HUES6 (cell line): ENCODE results near the gene RAMP2.
"Not testable (repeated sequence)": the region's sequence is repeated elsewhere in the genome, so short reads cannot be mapped to it uniquely, and the experiment has no call there.

Source experiments
- H3K27ac ChIP-seq: 2 replicates; pipeline ENCODE4 v1.7.0; 2013; ENCODE audit warnings: low read depth, mild to moderate bottlenecking, low read length, inconsistent platforms
- H3K27me3 ChIP-seq: 2 replicates; pipeline ENCODE4 v1.6.1; 2013; ENCODE audit warnings: low read length; ENCODE audit not compliant: control insufficient read depth, insufficient read depth
- H3K36me3 ChIP-seq: 2 replicates; pipeline ENCODE4 v1.6.1; 2013; ENCODE audit warnings: low read length; ENCODE audit not compliant: control insufficient read depth, insufficient read depth
- H3K4me1 ChIP-seq: 2 replicates; pipeline ENCODE4 v1.6.1; 2013; ENCODE audit warnings: low read length; ENCODE audit not compliant: control insufficient read depth, insufficient read depth
- H3K4me3 ChIP-seq: 2 replicates; pipeline ENCODE4 v1.5.1; 2013; ENCODE audit warnings: low read depth, low read length
- H3K9ac ChIP-seq: one replicate; pipeline ENCODE4 v1.6.1; 2013; ENCODE audit warnings: mild to moderate bottlenecking, low read length
- H3K9me3 ChIP-seq: 2 replicates; pipeline ENCODE4 v1.6.1; 2013; ENCODE audit warnings: low read depth, low read length; ENCODE audit not compliant: control insufficient read depth, insufficient read depth

The RAMP2 gene

GRCh38 chr17:42769964-42770363 is 8.9 kb downstream of the RAMP2 start:
- H3K27ac ChIP-seq, H3K9me3 ChIP-seq, H3K4me1 ChIP-seq, H3K27me3 ChIP-seq, H3K4me3 ChIP-seq, H3K9ac ChIP-seq, H3K36me3 ChIP-seq: not testable (repeated sequence)

DNA sequence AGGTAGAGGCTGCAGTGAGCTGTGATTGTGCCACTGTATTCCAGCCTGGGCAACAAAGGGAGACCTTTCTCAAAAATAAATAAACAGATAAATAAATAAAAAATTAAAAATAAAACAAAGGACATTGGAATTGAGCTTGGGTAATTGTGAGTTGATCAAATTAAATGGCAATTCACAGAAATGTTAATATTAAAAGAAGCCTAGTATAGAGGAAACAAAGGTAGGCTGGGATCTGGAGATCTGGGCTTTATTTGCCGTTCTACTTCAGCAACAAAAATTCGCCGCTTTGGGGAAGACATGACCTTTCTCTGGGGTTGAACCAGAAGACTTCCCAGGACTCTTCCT is 11.9 kb downstream of the RAMP2 start:
- H3K4me3 ChIP-seq = peak overlapping the region; percentile 85

DNA sequence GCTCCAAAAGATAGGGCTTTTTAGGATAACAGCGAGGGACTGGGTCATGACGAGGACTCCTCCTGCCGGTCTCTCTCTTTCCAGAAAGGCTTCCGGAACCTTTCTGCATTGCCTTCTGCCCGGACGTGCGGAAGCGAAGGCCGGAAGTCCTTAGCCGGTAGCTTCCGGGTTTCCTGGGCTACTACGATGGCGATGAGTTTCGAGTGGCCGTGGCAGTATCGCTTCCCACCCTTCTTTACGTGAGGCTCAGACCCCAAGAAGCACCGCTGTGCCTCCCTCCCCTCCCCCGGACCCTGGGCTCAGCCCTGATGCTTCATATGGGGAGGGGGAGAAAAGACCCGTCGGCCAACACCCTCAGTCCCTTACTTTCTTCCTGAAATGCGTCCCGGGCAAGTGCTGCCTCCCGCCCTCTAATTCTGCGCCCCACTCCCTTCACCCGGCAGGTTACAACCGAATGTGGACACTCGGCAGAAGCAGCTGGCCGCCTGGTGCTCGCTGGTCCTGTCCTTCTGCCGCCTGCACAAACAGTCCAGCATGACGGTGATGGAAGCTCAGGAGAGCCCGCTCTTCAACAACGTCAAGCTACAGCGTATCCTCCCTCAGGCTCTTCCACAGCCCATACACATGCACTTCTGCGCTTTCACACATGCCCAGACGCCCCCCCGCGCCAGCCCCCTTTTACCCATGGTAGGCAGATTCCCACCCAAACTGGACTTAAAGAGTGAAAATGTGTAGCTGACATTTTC is 12.4 kb downstream of the RAMP2 start, which contains the start of gene VPS25:
Gene VPS25, plus strand, starts transcription at position 160 of the 746 bp plus-strand sequence. Its CDS starts 27 bp downstream, at position 187.
- Histone ChIP-seq H3K4me1 (no peaks in the 10 kb centered on the region), H3K36me3 (peaks cover 26% of the 10 kb centered on the region), H3K9ac (peak within 1 kb of the TSS; percentile 88), H3K4me3 (peak within 1 kb of the TSS; percentile 85), H3K27me3 (no peaks in the 10 kb centered on the region), H3K9me3 (no peaks in the 10 kb centered on the region), H3K27ac (peak within 1 kb of the TSS; percentile 57; the same call in 1 of the 2 replicates)

More for the DNA sequence above, 11.9 kb downstream of the RAMP2 start:
- H3K27ac ChIP-seq = no peak overlapping the region
- peaks cover 22% of the 10 kb centered on the region for H3K36me3 ChIP-seq
- no peaks in the 10 kb centered on the region for H3K27me3 ChIP-seq
- no peaks in the 10 kb centered on the region for H3K9me3 ChIP-seq
- H3K9ac ChIP-seq = peak overlapping the region; percentile 88
- no peaks in the 10 kb centered on the region for H3K4me1 ChIP-seq

DNA sequence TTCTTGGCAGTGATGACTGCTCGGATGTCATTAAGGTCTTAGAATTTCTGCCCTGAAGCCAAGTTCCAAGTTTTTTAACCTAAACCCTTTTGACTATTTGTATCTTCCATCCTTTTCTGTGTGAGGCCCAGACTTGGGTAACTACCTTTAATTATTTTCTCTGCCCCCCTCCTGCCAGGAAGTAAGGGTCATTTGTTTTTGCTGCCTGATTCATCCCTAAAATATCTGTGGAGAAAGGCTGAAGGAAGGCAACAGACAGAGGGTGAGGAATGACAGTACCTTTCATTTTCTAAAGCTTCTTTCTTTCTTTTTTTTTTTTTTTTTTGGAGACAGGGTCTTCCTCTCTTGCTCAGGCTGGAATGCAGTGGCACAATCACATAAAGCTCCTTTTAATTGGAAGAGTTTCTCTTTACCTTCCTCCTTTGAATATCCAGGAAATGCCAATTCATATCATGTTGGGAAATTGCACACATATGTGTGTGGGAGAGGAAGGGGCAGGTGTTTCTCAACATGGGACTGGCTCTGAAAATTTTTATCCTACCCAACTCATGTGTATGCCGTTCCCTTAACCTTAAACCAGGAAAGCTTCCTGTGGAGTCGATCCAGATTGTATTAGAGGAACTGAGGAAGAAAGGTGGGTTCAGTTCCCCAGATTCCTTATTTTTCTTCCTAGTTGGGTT is 13.2 kb downstream of the RAMP2 start:
- Histone ChIP-seq H3K9ac (peak overlapping the region; percentile 88), H3K27ac (no peak overlapping the region), H3K4me1 (no peaks in the 10 kb centered on the region), H3K36me3 (peaks cover 34% of the 10 kb centered on the region), H3K4me3 (peak overlapping the region; percentile 85), H3K27me3 (no peaks in the 10 kb centered on the region), H3K9me3 (no peaks in the 10 kb centered on the region)

DNA sequence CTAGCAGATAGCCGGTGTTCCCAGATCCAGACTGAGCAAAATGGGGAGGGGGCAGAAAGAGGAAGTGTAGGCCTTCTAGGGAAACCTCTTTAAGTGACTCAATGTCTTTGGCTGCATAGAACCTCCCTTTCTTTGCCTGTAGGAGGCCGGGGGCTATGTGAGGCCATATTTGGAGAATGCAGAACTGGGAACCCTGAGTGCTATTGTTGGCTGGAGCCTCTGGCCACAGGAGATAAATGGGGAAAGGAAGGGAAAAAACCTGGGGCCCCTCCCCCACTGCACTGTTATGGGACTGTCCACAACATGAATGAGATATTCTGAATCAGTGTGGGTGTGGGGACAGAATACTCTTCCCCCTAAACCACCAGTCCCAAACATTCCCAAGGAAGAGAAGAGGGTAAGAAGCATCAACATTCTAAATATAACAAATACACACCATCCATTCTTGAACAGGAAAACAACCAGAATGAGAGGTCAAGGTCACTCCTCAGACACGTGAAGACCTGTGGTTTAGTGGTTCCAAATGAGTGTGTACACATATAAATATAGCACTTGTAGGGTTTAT is 14.6 kb downstream of the RAMP2 start:
- Histone ChIP-seq H3K4me3 (no peak overlapping the region), H3K9me3 (no peaks in the 10 kb centered on the region), H3K9ac (no peak overlapping the region), H3K4me1 (peaks cover 7% of the 10 kb centered on the region; the same call in 1 of the 2 replicates), H3K27ac (no peak overlapping the region), H3K27me3 (peaks cover 2% of the 10 kb centered on the region), H3K36me3 (peaks cover 37% of the 10 kb centered on the region)

DNA sequence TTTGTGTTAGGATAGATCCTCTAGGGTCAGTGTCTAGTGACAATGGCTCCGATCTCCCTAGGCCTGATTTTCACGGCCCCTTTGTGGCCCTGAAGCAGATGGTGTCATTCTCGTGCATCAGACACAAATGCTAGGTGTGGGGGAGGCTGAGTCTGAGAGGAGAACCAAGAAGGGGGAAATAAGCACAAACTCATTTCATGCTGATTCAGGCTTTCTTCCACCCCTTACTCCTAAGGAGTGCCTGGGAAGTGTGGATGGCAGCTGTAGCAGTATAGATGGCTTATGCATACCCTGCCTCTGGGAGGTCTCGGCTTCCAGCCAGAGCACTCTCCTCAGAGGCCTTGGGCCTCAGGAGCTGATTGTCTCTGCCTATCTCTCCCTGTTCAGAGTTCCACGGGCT is 17.5 kb downstream of the RAMP2 start:
- H3K9ac ChIP-seq = no peak overlapping the region
- no peaks in the 10 kb centered on the region for H3K9me3 ChIP-seq
- H3K4me1 ChIP-seq = peaks cover 27% of the 10 kb centered on the region
- peaks cover 31% of the 10 kb centered on the region for H3K27me3 ChIP-seq
- H3K36me3 ChIP-seq = peaks cover 37% of the 10 kb centered on the region
- H3K4me3 ChIP-seq = no peak overlapping the region
- no peak overlapping the region for H3K27ac ChIP-seq

GRCh38 chr17:42779304-42779935 is 18.4 kb downstream of the RAMP2 start:
- no peak overlapping the region for H3K27ac ChIP-seq
- H3K9ac ChIP-seq = peak overlapping the region; percentile 74
- H3K9me3 ChIP-seq = no peaks in the 10 kb centered on the region
- peaks cover 34% of the 10 kb centered on the region for H3K27me3 ChIP-seq
- H3K36me3 ChIP-seq = peaks cover 37% of the 10 kb centered on the region
- H3K4me1 ChIP-seq = peaks cover 27% of the 10 kb centered on the region
- peak overlapping the region; percentile 83 for H3K4me3 ChIP-seq

DNA sequence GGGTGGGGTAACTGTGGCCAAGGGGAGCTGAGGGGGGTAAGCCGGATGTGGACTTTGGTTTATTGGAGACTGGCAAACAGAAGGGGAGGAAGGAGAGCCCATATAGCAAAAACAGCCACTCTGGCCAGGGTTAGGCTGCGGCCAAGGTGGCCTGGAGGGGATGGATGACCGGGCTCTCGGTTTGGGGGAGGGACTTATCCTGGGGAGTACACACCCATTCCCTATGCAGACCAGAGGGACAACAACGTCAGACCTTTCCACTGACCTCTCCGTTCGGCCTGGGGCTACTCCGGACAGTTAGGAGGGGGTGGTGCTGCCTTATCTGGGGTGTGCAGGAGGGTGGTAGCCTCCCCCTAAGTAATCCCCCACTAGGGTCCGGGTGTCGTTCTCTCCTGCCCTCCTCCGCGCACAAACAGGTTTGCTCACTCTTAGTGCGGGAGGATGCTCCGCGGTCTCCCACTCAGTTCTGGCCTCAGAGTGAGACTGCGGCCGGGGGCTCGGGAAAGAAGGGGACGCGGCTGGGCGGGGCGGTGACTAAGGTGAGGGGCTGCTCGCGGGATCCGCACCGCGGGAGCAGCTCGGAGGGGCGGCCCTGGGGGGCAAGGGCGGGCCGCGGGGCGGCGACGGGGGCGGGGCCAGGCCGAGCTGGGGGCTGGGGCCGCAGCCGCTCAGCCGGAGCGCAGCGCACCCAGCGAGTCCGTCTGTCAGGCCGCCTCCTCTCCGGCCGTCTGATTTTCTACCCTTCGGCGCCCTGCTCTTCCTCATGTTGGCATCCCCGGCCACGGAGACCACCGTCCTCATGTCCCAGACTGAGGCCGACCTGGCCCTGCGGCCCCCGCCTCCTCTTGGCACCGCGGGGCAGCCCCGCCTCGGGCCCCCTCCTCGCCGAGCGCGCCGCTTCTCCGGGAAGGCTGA is 19.2 kb downstream of the RAMP2 start, which contains the start of gene WNK4:
Gene WNK4, plus strand, starts transcription at position 675 of the 915 bp plus-strand sequence. Its CDS starts 89 bp downstream, at position 764.
- H3K9ac ChIP-seq = peak within 1 kb of the TSS; percentile 74
- H3K27ac ChIP-seq = no peak within 1 kb of the TSS
- peaks cover 27% of the 10 kb centered on the region for H3K4me1 ChIP-seq
- H3K4me3 ChIP-seq = peak within 1 kb of the TSS; percentile 83
- no peaks in the 10 kb centered on the region for H3K9me3 ChIP-seq
- H3K27me3 ChIP-seq = peaks cover 36% of the 10 kb centered on the region
- H3K36me3 ChIP-seq = peaks cover 36% of the 10 kb centered on the region

GRCh38 chr17:42780851-42781638 is 20.0 kb downstream of the RAMP2 start:
- Histone ChIP-seq H3K27ac (no peak overlapping the region), H3K9ac (peak overlapping the region; percentile 65), H3K4me1 (peaks cover 27% of the 10 kb centered on the region), H3K9me3 (no peaks in the 10 kb centered on the region), H3K36me3 (peaks cover 28% of the 10 kb centered on the region), H3K27me3 (peaks cover 40% of the 10 kb centered on the region), H3K4me3 (peak overlapping the region; percentile 83)
